Neuron (in vitro differentiated cells): ENCODE measurements around the gene IL1RL1.

Experiments used
- H2AFZ ChIP-seq: one replicate; pipeline ENCODE4 v1.6.1; 2013; ENCODE audit warnings: low read depth, mild to moderate bottlenecking, inconsistent platforms, low read length, moderate library complexity
- H3K27me3 ChIP-seq: one replicate; pipeline ENCODE4 v1.6.1; 2013; ENCODE audit warnings: low read length; ENCODE audit not compliant: insufficient read depth
- H3K36me3 ChIP-seq: one replicate; pipeline ENCODE4 v1.6.1; 2013; ENCODE audit warnings: low read length; ENCODE audit not compliant: insufficient read depth
- H3K4me1 ChIP-seq: one replicate; pipeline ENCODE4 v1.6.1; 2013; ENCODE audit warnings: low read length; ENCODE audit not compliant: insufficient read depth
- H3K4me3 ChIP-seq: 2 replicates; pipeline ENCODE4 v1.5.1; 2013; ENCODE audit warnings: mild to moderate bottlenecking, low read length, moderate library complexity
- H3K9me3 ChIP-seq: one replicate; pipeline ENCODE4 v1.6.1; 2013; ENCODE audit warnings: low read length

The IL1RL1 gene

DNA sequence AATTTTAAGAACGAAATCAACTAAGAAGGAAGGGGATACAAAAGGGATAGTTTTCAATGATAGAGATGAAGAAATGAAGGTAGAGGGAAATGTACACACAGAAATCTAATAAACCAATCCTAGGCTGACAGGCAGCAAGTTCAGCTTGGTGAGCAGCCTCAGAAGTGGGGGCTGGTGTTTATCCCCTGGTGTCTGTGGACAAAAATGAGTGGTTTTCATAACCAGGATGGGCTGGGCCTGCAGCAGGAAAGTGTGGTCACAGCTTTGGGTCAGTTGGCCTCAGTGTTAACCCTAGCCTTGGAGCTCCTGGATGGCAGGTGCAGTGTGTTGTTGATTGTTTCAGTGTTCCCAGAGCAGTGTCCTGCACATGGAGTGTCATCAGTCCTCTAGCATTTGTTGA is 58.5 kb downstream of the IL1RL1 start:
- H3K9me3 ChIP-seq = peaks cover 2% of the 10 kb centered on the region
- no peak overlapping the region for H3K4me3 ChIP-seq
- no peaks in the 10 kb centered on the region for H3K27me3 ChIP-seq
- H3K36me3 ChIP-seq = no peaks in the 10 kb centered on the region
- no peak overlapping the region for H2AFZ ChIP-seq
- no peaks in the 10 kb centered on the region for H3K4me1 ChIP-seq

DNA sequence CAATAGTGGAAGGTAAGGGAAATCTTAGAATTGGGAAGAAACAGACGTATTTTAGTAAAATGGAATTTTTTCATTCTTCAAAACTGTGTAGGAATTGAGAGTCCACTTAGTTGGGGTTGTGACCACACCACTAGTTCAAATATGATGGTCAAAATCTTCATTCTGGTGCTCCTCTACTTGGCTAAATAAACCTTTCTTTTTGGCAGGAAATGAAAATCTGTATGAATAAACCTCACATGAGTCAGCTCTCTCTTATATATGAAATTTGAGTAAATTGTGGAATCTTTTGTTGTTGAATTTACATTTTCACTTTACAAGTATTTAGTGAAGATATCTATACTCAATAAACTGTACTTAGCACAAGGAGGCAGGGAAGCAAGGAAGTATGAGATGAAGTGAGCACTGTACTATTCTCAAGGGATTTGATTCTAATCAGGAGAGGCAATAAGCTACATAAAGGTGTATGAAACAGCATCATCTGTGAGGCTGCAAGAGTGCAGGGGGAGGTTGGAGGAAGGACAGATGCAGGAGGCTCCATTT is 64.8 kb downstream of the IL1RL1 start:
- H3K27me3 ChIP-seq = no peaks in the 10 kb centered on the region
- no peak overlapping the region for H3K4me3 ChIP-seq
- no peaks in the 10 kb centered on the region for H3K36me3 ChIP-seq
- H2AFZ ChIP-seq = no peak overlapping the region
- H3K4me1 ChIP-seq = no peaks in the 10 kb centered on the region
- no peaks in the 10 kb centered on the region for H3K9me3 ChIP-seq

DNA sequence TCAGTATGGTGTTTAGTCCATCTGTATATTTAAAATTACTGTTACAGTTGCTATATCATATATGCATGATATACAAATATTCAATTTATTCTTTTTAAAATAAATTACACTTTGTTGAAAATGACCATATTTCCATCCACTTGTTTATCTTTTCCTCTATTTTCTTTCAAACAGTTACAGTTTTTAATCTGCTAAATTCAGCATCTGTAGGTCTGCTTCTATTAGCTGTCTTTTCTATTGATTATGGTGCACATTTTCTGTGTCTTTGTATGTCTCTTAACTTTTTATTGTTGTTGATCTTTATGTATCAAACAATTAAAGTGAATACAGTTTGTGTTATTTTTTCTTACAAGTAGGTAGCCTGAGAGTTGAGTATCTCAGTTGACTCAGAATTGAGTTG is 72.4 kb downstream of the IL1RL1 start:
- H2AFZ ChIP-seq = no peak overlapping the region
- no peaks in the 10 kb centered on the region for H3K27me3 ChIP-seq

DNA sequence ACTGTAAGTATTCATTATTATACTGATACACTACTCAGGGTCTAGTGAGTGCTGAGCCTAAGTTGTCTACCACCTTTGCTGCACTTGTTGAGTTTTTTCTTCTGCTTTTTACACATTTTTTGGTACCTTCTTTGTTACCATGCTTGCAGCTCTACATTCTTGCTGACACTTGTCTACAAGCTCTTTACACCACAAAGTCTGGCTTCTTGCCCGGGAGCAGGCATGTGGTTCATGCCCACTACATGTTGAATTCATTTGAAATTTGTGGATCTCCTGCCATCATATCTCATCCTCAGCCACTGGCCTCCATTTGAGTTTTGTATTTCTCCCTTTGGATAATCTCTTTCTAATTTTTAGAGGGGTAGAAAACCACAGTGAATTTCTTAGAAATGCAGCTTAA is 74.2 kb downstream of the IL1RL1 start:
- H3K9me3 ChIP-seq = no peaks in the 10 kb centered on the region
- no peak overlapping the region for H3K4me3 ChIP-seq
- no peaks in the 10 kb centered on the region for H3K27me3 ChIP-seq
- no peaks in the 10 kb centered on the region for H3K36me3 ChIP-seq
- no peaks in the 10 kb centered on the region for H3K4me1 ChIP-seq
- no peak overlapping the region for H2AFZ ChIP-seq

More for the DNA sequence above, 72.4 kb downstream of the IL1RL1 start:
- Histone ChIP-seq H3K4me3 (no peak overlapping the region), H3K9me3 (no peaks in the 10 kb centered on the region), H3K36me3 (no peaks in the 10 kb centered on the region), H3K4me1 (no peaks in the 10 kb centered on the region)

DNA sequence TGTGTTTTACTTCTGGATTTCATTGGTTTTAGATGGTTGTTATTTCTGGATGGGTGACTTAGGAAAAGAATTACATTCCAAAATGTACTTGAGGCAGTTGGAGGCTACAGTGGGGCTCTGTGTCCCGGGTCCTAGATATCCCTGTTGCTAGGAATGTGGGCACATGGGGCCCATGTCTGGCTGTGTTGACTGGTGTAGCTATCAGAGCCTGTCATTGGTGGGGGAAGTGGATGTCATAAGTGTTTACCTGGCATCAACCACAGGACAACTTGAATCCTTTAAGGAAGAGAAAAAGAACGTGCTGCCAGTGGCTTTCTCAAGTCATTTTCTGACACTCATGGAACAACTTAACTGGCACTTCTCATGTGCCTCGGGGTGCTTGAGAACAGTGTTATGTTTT is 74.6 kb downstream of the IL1RL1 start:
- no peaks in the 10 kb centered on the region for H3K9me3 ChIP-seq
- H3K4me3 ChIP-seq = no peak overlapping the region
- H3K27me3 ChIP-seq = no peaks in the 10 kb centered on the region
- H3K4me1 ChIP-seq = no peaks in the 10 kb centered on the region
- peak overlapping the region; percentile 26 for H2AFZ ChIP-seq
- no peaks in the 10 kb centered on the region for H3K36me3 ChIP-seq

DNA sequence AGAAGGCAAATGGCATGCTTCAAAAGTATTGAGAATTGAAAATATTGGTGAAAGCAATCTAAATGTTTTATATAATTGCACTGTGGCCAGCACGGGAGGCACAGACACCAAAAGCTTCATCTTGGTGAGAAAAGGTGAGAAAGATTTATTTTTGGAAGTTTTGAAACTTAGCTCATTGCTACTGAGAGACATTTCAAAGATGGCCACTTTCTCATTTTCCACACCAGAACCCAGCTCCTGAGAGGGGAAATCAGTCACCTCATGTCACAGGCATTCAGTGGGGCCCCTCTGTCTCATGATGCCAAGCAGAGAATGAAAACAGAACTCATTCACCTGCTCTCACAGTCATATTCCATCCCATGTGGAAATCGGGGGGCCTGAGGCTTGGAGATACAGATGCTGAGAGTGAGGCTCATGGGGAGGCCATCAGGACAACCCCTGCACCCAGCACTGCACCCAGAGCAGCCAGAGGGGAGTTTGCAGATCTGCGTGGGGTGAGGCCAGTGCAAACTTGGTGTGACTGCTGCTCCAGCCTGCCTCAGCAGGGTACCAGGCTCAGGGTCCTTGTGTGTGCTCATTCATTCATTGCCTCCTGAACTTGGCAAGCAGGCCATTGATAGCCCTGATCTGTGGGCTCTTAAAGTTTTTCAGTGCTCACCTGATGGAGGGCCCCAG is 75.6 kb downstream of the IL1RL1 start:
- Histone ChIP-seq H3K9me3 (no peaks in the 10 kb centered on the region), H2AFZ (no peak overlapping the region), H3K4me1 (no peaks in the 10 kb centered on the region), H3K27me3 (no peaks in the 10 kb centered on the region), H3K36me3 (no peaks in the 10 kb centered on the region), H3K4me3 (no peak overlapping the region)

DNA sequence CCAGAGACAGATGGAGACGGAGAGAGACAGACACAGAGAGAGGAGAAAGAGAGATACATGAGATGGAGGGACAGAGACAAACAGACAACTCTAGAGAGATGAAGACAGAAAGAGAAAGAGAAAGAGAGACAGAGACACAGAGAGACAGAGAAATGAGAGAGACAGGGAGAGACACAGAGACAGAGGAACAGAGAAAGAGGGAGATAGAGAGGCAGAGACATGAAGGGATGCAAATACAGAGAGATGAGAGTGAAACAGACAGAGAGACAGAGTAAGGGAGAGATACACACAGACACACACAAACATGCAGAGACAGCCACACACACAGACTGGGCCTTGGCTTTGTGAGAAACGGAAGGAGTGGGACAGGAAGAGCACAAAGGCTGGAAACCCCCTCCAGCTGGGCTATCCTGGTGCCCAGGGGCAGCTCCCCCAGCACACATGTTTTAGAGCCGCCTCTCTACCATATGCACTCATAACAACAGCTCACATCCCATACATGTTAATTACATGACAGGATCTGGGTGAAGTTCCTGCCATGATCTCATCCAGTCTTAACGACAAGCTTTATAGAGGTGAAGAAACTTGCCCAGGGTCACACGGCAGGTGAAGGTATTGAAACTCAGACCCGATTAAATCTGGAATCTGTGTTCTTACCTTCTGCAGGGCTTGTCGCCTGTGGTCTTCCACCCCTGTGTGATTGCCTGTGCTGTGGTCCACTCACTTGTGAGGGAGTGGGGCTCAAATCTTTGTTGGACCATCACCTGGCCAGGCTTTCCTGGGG is 76.6 kb downstream of the IL1RL1 start:
- Histone ChIP-seq H2AFZ (no peak overlapping the region), H3K4me3 (no peak overlapping the region), H3K27me3 (no peaks in the 10 kb centered on the region), H3K36me3 (no peaks in the 10 kb centered on the region), H3K4me1 (no peaks in the 10 kb centered on the region), H3K9me3 (no peaks in the 10 kb centered on the region)

DNA sequence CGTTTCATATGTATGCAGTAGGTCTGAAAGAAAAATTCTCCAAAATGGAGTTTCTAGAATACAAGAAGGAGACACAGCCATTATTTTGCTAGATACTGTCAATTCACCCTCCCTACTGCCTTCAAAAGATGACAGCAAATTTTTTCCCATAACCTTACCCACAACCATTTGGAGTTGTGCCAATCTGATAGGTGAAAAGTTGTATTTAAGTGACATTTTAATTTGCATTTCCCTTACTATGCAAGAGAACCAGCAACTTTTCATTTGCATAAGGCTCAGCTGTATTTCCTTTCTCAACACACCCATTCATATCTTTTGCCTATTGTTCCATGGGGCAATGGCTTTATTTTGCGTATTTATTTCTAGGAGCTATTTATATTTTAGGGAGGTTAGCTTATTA is 80.2 kb downstream of the IL1RL1 start:
- H2AFZ ChIP-seq = no peak overlapping the region
- no peaks in the 10 kb centered on the region for H3K27me3 ChIP-seq
- H3K9me3 ChIP-seq = no peaks in the 10 kb centered on the region
- H3K4me3 ChIP-seq = no peak overlapping the region
- H3K4me1 ChIP-seq = no peaks in the 10 kb centered on the region
- H3K36me3 ChIP-seq = no peaks in the 10 kb centered on the region

DNA sequence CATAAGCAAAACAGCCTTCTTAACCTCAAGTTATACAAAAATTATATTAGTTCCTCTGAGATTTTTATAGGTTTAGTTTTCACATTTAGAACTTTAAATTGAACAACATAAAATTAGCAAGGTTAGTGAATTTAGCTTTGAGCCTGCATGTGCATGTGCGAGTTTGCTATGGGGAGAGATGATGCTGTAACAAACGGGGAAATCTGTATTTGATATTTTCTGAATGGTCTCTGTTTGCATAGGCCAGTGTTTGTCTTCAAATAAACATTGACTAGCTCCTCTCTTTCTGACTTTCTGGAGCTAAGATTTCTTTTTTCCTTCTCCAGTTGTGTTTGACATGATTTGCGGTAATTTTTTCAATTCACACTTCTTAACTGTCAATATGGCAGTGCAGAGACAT is 80.7 kb downstream of the IL1RL1 start:
- Histone ChIP-seq H3K9me3 (no peaks in the 10 kb centered on the region), H3K4me1 (no peaks in the 10 kb centered on the region), H3K36me3 (no peaks in the 10 kb centered on the region), H2AFZ (no peak overlapping the region), H3K4me3 (no peak overlapping the region), H3K27me3 (no peaks in the 10 kb centered on the region)

DNA sequence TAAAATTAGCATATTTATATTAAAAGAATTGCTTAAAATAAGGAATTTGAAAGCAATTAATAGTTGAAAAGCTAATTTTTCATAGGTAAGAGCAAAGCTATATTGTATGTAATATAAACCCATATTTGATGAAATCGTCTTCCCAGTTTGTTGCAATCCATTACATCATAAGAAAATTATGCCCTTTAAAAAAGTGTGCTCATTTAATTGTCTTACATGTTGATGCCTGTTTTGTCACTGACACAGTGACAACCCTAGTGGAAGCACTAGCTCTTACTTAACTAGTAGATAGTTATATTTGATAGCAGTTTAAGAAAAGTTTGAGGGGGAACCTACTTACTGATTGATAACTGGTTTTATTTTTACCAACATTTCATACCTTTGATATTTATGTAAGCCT is 81.6 kb downstream of the IL1RL1 start:
- Histone ChIP-seq H3K36me3 (no peaks in the 10 kb centered on the region), H3K27me3 (no peaks in the 10 kb centered on the region), H3K4me1 (no peaks in the 10 kb centered on the region), H2AFZ (no peak overlapping the region), H3K9me3 (no peaks in the 10 kb centered on the region), H3K4me3 (no peak overlapping the region)

DNA sequence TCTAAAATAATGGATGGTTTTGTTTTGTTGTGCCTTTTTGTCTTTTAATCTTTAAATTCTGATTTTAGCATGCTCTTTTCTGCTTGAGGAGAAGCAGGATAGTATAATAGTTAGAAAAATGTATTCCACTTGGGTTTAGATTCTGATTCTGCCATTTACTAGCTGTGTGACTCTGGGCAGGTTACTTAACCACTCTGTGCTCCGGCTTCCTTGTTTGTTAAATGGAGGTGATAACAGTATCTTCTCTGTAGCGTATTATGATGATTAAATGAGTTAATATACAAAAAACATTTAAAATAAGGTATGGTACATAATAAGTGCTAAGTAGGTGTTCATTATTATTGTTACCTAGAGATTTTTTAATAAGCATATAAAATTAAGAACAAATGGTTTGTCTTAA is 84.6 kb downstream of the IL1RL1 start:
- H3K36me3 ChIP-seq = no peaks in the 10 kb centered on the region

DNA sequence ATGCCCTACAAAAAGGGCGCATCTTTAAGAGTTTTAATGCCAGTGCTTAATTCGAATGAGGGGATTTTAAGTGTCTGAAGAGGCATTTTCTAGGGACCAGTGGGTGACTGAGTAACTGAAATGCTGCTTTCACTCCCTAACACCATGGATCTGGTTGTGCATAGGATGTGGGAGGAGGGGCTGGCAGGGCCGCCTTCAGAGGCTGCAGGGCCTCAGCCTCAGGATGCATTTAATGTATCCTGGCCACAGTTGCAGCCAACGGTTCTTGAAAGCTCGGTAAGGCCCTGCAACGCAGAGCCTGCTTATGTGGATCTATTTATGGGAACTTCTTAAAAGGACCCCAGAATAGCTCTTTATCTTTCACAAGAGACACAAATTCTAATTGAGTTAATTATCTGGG is 85.8 kb downstream of the IL1RL1 start:
- H3K27me3 ChIP-seq = no peaks in the 10 kb centered on the region
- H3K36me3 ChIP-seq = no peaks in the 10 kb centered on the region
- no peaks in the 10 kb centered on the region for H3K9me3 ChIP-seq
- H2AFZ ChIP-seq = no peak overlapping the region
- H3K4me3 ChIP-seq = no peak overlapping the region
- H3K4me1 ChIP-seq = no peaks in the 10 kb centered on the region

More for the DNA sequence above, 84.6 kb downstream of the IL1RL1 start:
- Histone ChIP-seq H3K4me1 (no peaks in the 10 kb centered on the region), H3K27me3 (no peaks in the 10 kb centered on the region), H3K9me3 (no peaks in the 10 kb centered on the region), H3K4me3 (no peak overlapping the region), H2AFZ (no peak overlapping the region)

DNA sequence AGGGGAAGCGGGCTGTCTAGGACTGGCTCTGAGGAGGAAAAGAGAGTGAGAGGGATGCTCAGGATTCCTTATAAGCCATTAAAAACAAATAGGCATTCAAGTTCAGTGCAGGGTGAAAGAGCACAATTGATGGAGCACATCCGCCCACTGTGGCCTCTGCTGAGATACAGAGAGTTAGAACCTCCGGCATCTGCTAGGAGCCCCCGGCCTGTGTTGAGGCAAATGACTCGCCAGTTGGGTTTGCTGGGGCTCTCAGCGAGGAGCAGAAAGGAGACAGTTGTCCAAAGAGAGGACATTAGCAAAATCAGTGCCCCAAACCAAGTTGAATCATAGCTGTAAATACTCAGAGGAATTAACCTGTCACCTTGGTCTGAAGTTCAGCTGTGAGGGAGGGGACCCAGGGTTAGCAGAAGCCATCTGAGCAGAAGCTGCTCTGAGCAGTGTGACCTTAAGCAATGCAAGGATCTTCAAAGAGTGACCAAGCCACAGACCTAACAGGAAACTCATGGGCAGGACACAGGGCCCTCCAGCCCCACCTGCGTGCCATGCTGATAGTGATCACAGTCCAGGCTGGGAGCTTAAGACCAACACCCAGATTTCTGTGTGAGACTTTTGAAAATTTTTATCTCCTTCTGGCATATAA is 88.3 kb downstream of the IL1RL1 start:
- no peak overlapping the region for H3K4me3 ChIP-seq
- no peaks in the 10 kb centered on the region for H3K36me3 ChIP-seq
- no peaks in the 10 kb centered on the region for H3K27me3 ChIP-seq
- no peaks in the 10 kb centered on the region for H3K9me3 ChIP-seq
- H3K4me1 ChIP-seq = no peaks in the 10 kb centered on the region
- H2AFZ ChIP-seq = no peak overlapping the region
